Endometrial microvascular endothelial cells (primary cell): ENCODE measurements around the gene FASTK. TPM values are rescaled to one million over a fixed set of nuclear protein-coding genes. Genes with fewer than 3 reads are reported as not detected.

Experiments used
- in situ Hi-C: cut with HindIII; loops from 2 replicates; pipeline ENCODE4 v1.10.0; 2017; ENCODE audit warnings: low sequenced_read_pairs, low pct_unique_long_range_greater_than_20kb; ENCODE audit errors: inconsistent ontology term
- total RNA-seq: library from RNA; depleted of rRNA; stranded (reverse); fragments of >200 nt; gene quantifications from one replicate; pipeline ENCODE4 v1.2.3, GENCODE V29; 2015; ENCODE audit errors: inconsistent ontology term

Gene FASTK
- 95.0 TPM for total RNA-seq

DNA sequence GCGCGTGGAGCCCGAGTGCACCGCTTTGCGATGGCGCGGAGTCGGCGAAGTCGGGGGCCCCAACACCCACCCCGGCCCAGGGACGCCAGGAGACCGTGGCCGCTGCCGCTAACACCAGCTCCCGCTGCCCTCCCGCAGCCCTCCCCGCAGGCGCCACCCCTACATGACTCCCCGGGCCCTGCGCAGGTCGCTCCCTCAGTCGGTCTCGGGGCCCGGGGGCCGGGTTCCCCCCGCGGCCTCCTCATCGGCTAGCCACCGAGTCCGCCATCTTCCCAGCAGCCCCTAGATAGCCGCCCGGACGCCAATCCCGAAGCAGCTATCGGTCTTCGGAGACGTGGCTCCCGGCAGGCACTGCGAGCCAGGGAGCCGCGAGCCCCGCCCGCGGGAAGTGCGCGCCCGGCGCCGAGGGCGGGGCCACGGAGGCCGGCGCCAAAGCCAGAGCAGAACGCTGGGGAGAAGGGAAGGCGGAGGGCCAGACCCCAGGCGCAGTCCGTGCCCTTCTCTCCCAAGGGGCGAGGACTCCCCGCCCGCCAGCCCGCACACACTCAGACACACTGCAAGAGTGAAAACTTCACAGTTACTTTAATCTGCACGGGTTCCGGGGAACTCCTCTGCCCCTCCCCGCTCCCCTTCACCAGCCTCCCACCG lies at the start of gene FASTK:
TSS of gene FASTK (minus strand) at position 288 of the 648 bp plus-strand sequence. CDS start at position 245, 43 bp downstream.
- in situ Hi-C loops = loop anchor here (10.0 kb wide), 1 partner anchor 84 kb away; the partner anchor contains the start of gene GBX1

GRCh38 chr7:151129960-151130591 lies 49.5 kb upstream of the FASTK start:
- in situ Hi-C loops = no loop called here

GRCh38 chr7:151129117-151129959 lies 48.7 kb upstream of the FASTK start:
- in situ Hi-C loops = no loop called here

- in situ Hi-C loops = no loop called here
Observed at GRCh38 chr7:151128716-151129115, 48.1 kb upstream of the FASTK start.

- in situ Hi-C loops = no loop called here
Observed at GRCh38 chr7:151128144-151128543, 47.5 kb upstream of the FASTK start.

DNA sequence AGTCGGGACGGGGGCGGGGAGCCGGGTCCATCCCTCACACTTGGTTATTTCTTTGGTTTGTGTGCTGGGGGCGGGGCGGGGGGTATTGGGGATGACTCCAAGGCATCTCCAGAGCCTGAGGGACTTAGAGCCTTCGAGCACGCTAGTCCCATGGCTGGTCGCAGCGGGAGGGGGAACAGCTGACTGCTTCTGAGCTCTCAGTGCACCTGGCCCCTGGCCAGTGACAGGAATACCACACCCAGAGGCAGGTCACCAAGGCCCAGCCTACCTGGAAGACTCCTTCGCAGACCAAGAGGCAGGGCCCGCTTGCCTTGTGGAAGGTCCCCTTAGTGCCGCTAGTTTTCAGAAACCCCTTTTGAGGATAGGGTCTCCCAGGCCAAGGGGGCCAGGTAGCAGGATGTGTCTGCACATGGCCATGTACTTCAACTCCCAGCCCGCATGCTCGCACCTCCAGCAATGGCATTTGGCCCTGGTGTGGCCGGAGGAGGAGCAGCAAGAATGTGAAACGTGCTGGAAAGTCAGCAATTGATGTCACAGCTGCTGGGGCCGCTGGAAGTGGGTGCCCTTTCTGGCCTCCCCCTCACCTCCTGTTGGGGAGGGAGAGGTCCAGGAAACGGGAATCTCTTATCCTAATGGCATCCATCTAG lies 46.0 kb upstream of the FASTK start:
- in situ Hi-C loops = no loop called here

DNA sequence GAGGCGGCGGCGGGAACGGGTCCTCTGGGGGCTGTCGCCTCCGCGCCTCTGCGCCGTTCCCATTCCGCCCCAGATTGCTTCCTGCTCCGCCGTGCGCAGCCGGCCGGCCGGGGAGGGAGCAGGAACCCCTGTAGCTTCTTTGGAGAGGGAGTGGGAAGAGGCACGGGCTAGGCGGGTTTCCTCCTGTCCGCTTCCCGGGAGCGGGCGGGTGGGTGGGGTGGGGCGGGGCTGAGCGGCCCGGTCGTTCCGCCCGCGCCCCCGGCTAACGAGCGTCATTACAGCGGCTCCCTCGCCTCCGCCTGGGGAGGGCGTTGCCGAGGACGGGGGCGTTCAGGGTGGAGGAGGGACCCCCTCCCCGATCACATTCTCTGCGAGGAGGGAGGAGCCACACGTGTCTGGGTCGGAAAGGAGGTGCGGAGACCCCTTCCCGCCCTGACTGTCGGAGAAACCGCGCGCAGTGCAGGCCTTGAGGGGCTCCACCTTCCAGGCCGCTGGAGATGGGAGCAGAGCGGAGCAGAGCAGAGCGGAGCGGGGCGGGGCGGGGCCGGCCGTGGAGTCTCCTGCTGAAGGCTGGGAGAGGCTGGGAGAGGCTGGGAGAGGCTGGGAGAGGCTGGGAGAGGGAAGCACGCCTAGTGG lies 45.4 kb upstream of the FASTK start:
- in situ Hi-C loops = no loop called here

DNA sequence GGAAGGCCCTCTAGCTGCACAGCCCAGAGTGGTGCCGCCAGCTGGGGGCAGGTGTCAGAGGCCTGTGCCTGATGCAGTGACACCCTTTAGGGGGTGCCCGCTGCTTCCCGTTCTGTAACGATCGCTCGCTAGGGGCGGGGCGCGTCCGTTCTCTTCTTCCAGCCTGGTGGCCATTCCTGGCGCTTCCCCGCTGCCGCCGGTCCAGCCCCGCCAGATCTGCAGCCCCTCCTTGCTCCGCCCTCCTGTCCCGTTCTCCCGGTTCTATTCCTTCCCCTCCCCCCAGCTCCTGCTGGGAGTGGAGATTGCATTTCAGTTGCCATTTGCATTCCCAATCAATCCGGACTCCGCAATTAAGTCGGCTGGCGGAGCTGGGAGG lies 44.8 kb upstream of the FASTK start:
- in situ Hi-C loops = no loop called here

DNA sequence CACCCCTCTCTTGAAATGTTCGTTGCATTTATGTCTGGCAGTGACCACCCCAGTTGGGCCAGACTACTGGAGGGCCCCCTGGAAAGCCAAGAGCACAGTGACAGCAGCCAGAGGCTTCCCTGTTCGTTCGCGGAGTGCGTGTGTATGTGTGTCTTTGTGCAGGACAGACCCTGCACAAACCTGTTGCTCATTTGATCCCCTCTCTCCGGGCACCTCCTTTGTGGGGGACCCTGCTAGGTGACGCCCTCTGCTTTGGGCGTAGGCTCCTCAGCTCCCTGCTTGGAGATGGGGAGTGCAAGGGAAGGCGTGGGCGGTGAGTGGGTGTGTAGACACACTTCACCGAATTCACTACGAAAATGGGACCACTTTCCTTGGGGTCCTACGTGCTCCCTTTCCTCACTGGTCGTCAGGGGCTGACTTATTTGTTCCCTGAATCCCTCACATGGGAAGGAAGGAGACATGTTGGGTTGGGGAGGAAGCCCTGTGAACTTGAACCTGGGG lies 44.3 kb upstream of the FASTK start:
- in situ Hi-C loops = no loop called here

- in situ Hi-C loops = no loop called here
Observed at GRCh38 chr7:151124481-151124880, 43.9 kb upstream of the FASTK start.

DNA sequence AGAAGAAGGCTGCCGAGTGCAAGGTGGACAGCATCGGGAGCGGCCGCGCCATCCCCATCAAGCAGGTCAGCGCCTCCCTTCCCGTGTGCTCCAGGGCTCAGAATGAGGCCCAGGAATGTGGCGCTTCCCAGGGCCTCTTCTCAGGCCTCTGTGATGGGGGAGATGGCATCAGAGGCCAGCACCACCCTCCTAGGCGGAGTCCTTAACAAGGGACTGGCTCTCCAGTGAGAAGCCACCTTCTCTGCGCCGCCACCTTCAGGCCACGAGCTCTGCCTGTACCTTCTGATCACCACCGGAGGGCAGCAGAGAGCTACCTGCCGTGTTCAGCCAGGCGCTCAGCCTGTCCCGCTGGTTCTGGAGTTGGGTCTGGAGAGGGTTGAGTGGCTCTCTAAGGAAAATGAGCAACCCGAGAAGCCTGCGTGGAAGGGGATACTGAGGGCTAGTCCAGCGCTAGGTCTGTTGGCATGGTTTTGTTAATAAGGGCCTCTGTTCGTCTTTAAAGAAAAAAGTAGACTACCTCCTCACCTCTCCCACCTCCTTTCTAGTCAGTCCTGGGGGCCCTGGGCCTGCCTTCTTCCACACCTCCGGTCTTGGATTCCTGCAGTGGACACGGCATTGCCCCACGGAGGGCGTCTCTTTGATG lies 43.3 kb upstream of the FASTK start:
- in situ Hi-C loops = no loop called here

DNA sequence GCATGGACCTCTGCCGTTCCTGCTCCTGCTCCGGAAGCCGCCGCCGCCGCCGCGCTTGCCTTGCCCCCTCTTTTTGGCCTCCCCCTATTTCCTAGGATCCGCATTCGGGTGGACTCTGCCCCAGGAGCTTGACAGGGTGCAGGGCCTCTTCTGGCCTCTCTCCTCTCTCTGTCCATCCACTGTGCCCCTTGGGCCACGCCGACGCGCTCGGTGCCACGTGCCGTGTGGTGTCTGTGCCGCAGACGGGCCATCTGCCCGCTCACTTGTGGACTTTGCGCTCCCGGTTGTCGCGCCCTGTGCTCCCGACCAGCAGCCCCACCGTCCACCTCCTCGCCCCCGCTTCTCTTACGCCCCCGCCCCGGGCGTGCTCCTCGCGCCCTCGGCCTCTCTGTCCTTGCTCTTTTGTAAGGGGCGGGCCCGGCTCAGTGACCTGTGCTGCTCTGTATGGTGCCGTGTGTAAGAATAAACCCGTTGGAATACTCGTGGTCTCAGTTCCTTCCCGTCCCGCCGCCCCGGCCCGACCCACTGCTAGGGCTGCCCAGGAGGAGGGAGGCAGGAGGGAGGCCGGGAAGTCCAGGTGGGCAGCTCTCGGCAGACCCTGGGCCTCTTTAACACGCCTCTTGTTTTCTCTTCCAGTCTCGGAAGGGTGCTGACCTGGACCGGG lies 42.7 kb upstream of the FASTK start:
- in situ Hi-C loops = no loop called here

GRCh38 chr7:151122796-151123157 lies 42.2 kb upstream of the FASTK start:
- in situ Hi-C loops = no loop called here

DNA sequence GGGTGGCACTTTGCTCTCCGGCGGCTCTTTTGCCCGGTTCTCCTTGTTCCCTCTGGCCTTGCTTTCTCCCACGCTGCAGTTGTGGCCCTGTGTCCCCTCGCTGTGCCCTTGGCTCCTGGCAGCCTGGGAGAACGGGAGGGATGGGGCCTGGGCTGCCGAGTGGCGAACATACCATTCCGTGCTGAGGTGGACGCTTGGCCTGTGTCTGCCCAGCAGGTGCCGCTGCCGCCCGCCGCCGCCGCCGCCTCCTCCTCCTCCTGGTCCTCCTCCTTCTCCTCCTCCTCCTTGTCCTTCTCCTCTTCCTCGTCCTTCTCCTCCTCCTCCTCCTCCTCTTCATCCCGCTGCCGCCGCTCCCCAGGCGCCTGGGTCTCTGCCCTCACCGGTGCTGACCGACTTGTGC lies 41.7 kb upstream of the FASTK start:
- in situ Hi-C loops = no loop called here

GRCh38 chr7:151121380-151122170 lies 41.0 kb upstream of the FASTK start:
- in situ Hi-C loops = no loop called here

- in situ Hi-C loops = no loop called here
Observed at GRCh38 chr7:151120896-151121295, 40.3 kb upstream of the FASTK start.

DNA sequence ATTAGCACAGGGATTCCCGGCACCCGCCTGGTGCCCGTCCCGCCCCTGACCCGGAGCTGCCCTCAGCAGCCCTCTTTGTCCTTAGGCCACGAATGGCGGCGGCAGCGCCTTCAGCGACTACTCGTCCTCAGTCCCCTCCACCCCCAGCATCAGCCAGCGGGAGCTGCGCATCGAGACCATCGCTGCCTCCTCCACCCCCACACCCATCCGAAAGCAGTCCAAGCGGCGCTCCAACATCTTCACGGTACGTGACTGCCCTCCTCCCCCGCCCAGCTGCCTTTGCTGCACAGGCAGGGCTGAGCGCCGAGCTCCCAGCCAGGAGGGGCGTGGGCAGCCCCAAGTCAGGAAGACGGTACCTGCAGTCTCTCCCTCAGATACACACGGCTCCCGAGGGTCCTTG lies 39.3 kb upstream of the FASTK start:
- in situ Hi-C loops = no loop called here
